OCI-LY1 (cell line): Measurements from ENCODE around the gene ICE2.

ENCODE experiments used
- H2AFZ ChIP-seq: fragments of 200-600 bp; sonication (generic), shearing (Covaris generic); 2 replicates; pipeline ENCODE4 v1.6.0; 2014; ENCODE audit warnings: antibody characterized with exemption, mild to moderate bottlenecking, low read length
- H3F3A ChIP-seq: fragments of 200-600 bp; sonication (generic), shearing (Covaris generic); 2 replicates; pipeline ENCODE4 v1.6.0; 2014; ENCODE audit warnings: mild to moderate bottlenecking, antibody characterized with exemption, low read length, moderate library complexity; ENCODE audit not compliant: insufficient read depth
- H3K27ac ChIP-seq: fragments of 200-600 bp; sonication (generic); 2 replicates; pipeline ENCODE4 v1.5.1; 2014; ENCODE audit warnings: low read length, mixed run types, mild to moderate bottlenecking, low read depth; ENCODE audit not compliant: poor library complexity, severe bottlenecking
- H3K27me3 ChIP-seq: fragments of 200-600 bp; sonication (generic); 2 replicates; pipeline ENCODE4 v1.6.0; 2014; ENCODE audit warnings: antibody characterized with exemption, mild to moderate bottlenecking, low read length, moderate library complexity; ENCODE audit not compliant: insufficient read depth
- H3K36me3 ChIP-seq: fragments of 200-600 bp; sonication (generic); 2 replicates; pipeline ENCODE4 v1.6.1; 2014; ENCODE audit warnings: mild to moderate bottlenecking, antibody characterized with exemption, low read length, moderate library complexity, mixed read lengths; ENCODE audit not compliant: insufficient read depth
- H3K4me1 ChIP-seq: fragments of 200-600 bp; sonication (generic); 2 replicates; pipeline ENCODE4 v1.5.1; 2014; ENCODE audit warnings: mild to moderate bottlenecking, low read length, moderate library complexity; ENCODE audit not compliant: insufficient read depth, severe bottlenecking
- H3K4me2 ChIP-seq: fragments of 200-600 bp; sonication (generic), shearing (Covaris generic); 2 replicates; pipeline ENCODE4 v1.6.1; 2014; ENCODE audit warnings: low read length
- H3K4me3 ChIP-seq: fragments of 200-600 bp; sonication (generic); 2 replicates; pipeline ENCODE4 v1.5.1; 2014; ENCODE audit warnings: low read length, low read depth, mild to moderate bottlenecking, mixed read lengths; ENCODE audit not compliant: poor library complexity, severe bottlenecking
- H3K79me2 ChIP-seq: fragments of 200-600 bp; shearing (Covaris generic); 2 replicates; pipeline ENCODE4 v1.6.1; 2016; ENCODE audit warnings: mixed run types, low read length, mixed read lengths; ENCODE audit not compliant: insufficient read depth
- H3K9ac ChIP-seq: fragments of 200-600 bp; sonication (generic), shearing (Covaris generic); 2 replicates; pipeline ENCODE4 v1.6.1; 2014; ENCODE audit warnings: mild to moderate bottlenecking, low read length, mixed read lengths
- H3K9me2 ChIP-seq: fragments of 200-600 bp; sonication (generic), shearing (Covaris generic); 2 replicates; pipeline ENCODE4 v1.6.1; 2014; ENCODE audit warnings: low read depth, mild to moderate bottlenecking, low read length, mixed read lengths
- H3K9me3 ChIP-seq: fragments of 200-600 bp; shearing (Covaris generic); 2 replicates; pipeline ENCODE4 v1.6.1; 2014; ENCODE audit warnings: low read length, mixed read lengths
- H4K20me1 ChIP-seq: fragments of 200-600 bp; sonication (generic), shearing (Covaris generic); 2 replicates; pipeline ENCODE4 v1.6.0; 2016; ENCODE audit warnings: mild to moderate bottlenecking, low read length; ENCODE audit not compliant: insufficient read depth
- EZH2 ChIP-seq: fragments of 200-600 bp; sonication (generic), shearing (Covaris generic); IDR thresholded peaks from 2 replicates; pipeline ENCODE4 v1.8.0; 2017; ENCODE audit warnings: borderline replicate concordance, mixed run types, mild to moderate bottlenecking, antibody characterized with exemption, low read length, moderate library complexity, mixed read lengths
- TF ChIP-seq, protein P1 (sequence below): fragments of 200-600 bp; sonication (generic), shearing (Covaris generic); IDR thresholded peaks from 2 replicates; pipeline ENCODE4 v1.5.1; 2017; ENCODE audit warnings: mild to moderate bottlenecking, antibody characterized with exemption, low read length, moderate library complexity, mixed read lengths

The ICE2 gene

DNA sequence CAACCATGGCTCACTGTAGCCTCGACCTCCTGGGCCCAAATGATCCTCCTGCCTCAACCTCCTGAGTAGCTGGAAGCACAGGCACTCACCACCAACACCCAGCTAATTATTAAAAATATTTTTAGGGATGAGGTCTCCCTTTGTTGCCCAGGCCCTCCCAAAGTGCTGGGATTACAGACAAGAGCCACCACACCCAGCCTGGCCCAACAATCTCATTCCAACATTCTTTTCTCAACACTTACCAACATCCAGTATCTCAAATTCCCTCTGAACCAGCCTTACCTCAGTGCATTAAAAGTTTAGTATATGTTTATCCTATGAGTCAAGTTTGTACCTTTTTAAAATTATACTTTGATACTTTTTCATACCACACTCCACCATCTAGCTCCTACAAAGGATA lies 106.2 kb downstream of the ICE2 start:
- Histone ChIP-seq H3K9ac (no peak overlapping the region), H2AFZ (no peak overlapping the region), H3K27me3 (no peaks in the 10 kb centered on the region), H3K4me3 (no peak overlapping the region), H3K36me3 (no peaks in the 10 kb centered on the region), H3K4me2 (no peak overlapping the region), H3K79me2 (no peaks in the 10 kb centered on the region), H4K20me1 (no peaks in the 10 kb centered on the region), H3K9me2 (no peaks in the 10 kb centered on the region), H3K9me3 (no peaks in the 10 kb centered on the region), H3K27ac (no peak overlapping the region), H3K4me1 (no peaks in the 10 kb centered on the region), H3F3A (no peaks in the 10 kb centered on the region)
- no peak for TF ChIP-seq EZH2
- TF ChIP-seq, protein P1, sequence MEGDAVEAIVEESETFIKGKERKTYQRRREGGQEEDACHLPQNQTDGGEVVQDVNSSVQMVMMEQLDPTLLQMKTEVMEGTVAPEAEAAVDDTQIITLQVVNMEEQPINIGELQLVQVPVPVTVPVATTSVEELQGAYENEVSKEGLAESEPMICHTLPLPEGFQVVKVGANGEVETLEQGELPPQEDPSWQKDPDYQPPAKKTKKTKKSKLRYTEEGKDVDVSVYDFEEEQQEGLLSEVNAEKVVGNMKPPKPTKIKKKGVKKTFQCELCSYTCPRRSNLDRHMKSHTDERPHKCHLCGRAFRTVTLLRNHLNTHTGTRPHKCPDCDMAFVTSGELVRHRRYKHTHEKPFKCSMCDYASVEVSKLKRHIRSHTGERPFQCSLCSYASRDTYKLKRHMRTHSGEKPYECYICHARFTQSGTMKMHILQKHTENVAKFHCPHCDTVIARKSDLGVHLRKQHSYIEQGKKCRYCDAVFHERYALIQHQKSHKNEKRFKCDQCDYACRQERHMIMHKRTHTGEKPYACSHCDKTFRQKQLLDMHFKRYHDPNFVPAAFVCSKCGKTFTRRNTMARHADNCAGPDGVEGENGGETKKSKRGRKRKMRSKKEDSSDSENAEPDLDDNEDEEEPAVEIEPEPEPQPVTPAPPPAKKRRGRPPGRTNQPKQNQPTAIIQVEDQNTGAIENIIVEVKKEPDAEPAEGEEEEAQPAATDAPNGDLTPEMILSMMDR, result no peak

DNA sequence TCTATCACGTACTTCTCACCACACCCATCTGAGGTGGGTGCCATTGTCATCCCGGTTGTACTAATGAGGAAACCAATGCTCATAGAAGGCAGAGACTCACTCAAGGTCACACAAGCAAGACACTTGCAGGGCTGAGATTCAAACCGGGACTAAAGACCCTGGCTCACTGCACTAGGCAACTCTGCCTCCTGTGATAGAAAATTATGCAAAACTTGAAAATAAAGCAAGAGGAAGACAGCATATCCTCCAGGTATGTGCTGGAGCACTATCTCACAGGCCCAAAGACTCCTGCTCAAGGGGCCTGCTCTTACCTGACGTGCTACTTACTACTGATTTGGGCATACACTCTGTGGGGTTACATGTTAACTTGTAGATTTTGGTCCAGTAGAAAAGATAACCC lies 106.7 kb downstream of the ICE2 start:
- no peak overlapping the region for H3K4me3 ChIP-seq
- H3K79me2 ChIP-seq, result no peaks in the 10 kb centered on the region
- no peaks in the 10 kb centered on the region for H3F3A ChIP-seq
- no peak overlapping the region for H2AFZ ChIP-seq
- no peak overlapping the region for H3K9ac ChIP-seq
- H3K9me3 ChIP-seq, result no peaks in the 10 kb centered on the region
- H3K9me2 ChIP-seq, result no peaks in the 10 kb centered on the region
- H3K36me3 ChIP-seq, result no peaks in the 10 kb centered on the region
- H3K27me3 ChIP-seq, result no peaks in the 10 kb centered on the region
- no peaks in the 10 kb centered on the region for H4K20me1 ChIP-seq
- H3K27ac ChIP-seq, result no peak overlapping the region
- TF ChIP-seq, protein P1, result no peak
- TF ChIP-seq EZH2, result no peak
- no peak overlapping the region for H3K4me2 ChIP-seq
- no peaks in the 10 kb centered on the region for H3K4me1 ChIP-seq

DNA sequence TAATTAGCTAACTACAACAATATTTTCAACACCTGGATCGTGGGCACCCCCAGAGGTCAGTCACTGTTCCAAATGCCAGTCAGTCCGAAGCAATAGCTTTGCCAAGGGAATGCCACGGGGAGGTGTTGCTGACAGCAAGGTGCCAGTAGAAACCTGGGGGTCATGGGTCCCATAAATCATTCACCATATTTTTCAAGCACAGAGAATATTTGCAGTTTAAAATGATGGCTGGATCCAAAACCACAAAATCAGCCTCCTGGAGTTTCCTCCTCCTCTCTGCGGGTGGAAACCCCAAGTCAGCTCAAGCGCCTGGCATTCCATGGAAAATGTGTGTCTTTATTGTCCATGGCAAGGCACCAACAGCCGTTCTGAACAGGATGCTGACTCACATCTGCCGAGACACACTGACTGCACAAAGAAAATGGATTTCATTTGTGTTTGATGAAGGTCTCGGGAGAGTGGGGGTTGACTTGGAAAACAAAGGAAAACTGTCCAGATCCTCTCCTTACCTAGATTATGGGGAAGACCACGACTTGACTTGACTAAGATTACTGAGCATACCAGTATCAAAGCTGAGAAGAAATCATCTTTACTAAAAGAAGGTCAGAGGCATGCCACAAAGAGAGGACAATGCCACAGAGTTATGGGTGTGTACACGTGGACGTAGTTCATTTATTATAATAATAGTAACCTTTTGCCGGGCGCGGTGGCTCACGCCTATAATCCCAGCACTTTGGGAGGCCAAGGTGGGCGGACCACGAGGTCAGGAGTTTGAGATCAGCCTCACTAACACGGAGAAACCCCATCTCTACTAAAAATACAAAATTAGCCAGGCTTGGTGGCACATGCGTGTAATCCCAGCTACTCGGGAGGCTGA lies 107.5 kb downstream of the ICE2 start:
- Histone ChIP-seq H3K36me3 (no peaks in the 10 kb centered on the region), H3K4me3 (no peak overlapping the region), H3K4me2 (no peak overlapping the region), H2AFZ (no peak overlapping the region), H3K27me3 (no peaks in the 10 kb centered on the region), H3K9ac (no peak overlapping the region), H3F3A (no peaks in the 10 kb centered on the region), H3K4me1 (no peaks in the 10 kb centered on the region), H3K9me2 (no peaks in the 10 kb centered on the region), H3K9me3 (no peaks in the 10 kb centered on the region), H4K20me1 (no peaks in the 10 kb centered on the region), H3K27ac (no peak overlapping the region), H3K79me2 (no peaks in the 10 kb centered on the region)
- TF ChIP-seq, protein P1, result no peak
- TF ChIP-seq EZH2, result no peak
